ENCODE data around the gene CAPN2.

CAPN2 gene

GRCh38 chr1:223763881-223764280 is 51.5 kb downstream of the CAPN2 start:
- no peak for DNase-seq

DNA sequence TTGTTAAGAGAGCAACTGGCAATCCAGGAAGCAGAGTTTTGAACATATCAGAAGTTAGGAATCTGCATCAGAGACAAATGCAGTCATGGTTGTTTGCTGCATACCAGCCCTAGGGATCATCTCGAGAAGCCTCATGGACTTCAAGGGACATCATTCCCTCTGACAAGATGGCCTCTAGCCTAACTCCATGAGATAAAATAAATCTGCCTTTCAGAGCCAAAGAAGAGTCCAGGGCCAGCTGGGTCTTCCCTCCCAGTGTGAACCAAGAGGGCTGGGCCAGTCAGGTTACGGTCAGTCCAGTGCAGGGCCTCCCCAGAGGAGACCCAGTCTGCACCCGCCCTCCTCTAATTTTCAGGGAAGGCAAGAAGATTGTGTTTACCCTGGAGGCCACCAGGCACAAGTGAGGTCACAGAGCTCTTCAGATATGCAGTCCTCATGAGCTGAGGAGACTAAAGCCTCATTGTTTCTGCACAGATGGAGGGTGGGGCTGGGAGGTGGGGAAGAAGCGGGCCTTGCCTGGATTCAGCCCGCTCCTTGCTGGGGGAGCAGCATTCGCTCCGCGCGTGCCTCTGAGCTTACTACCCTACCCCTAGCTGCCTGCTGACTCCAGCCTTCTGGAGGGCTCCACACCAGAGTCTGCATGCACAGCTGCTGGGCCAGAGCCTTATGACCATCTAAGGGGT is 52.8 kb downstream of the CAPN2 start:
- no peak for DNase-seq

DNA sequence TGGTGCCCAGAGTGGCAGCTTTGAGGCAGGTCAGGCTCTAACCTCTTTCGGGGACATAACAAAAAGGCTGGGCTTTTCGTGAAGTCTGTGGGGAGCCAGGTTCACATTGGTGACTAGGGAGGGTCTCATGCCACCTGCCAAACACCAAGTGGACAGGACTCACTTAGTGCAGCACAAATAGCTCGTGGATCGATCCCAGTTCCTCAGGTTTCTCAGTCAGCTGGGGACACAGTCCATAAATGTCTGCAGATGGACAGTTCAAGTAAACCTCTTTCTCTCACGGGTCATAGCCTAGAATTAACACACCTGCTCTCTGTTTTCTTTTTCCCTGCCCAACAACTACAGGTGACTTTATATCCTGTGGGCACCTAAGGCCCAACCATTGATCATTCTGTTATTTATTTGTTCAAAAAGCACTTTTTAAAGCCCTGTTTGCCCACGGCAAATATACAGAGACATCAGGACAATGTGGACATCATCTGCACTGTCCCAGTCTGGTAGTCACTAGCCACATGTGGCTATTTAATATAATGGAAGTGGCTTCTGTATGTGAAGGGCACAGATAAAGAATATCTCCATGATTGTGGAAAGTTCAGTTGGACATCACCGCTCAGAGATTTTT is 53.5 kb downstream of the CAPN2 start:
- no peak for DNase-seq

DNA sequence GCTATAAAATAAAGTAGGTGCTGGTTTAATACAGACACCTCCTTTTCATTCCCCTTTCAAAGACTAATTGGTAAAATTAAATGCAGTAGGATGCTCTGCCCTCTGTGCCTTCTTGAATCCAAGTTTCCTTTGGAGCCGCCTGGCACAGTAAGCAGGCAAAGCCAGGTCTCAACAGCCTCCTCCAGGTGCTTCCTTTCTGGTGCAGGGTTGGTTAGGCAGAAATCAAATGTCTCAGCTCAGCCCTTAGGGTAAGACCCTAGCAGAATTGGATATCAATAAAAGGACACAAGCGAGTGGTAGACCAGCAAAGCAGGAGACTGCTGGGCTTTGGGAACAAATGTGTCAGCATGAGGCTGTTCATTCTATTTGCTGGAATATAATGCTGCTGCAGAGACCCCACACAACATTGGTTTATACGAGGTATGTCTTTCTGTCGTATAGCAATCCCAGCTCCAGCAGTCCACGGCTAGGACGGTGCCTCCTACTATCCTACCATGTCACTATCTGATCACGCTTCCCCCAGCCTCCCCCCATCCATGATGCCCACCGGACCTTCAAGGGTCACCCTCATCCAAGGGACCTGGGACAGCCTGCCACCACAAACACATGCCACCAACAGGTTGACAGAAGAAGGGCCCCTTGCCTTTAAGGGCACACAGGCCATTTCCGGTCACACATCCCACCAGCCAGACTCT is 58.4 kb downstream of the CAPN2 start:
- DNase-seq: no peak

DNA sequence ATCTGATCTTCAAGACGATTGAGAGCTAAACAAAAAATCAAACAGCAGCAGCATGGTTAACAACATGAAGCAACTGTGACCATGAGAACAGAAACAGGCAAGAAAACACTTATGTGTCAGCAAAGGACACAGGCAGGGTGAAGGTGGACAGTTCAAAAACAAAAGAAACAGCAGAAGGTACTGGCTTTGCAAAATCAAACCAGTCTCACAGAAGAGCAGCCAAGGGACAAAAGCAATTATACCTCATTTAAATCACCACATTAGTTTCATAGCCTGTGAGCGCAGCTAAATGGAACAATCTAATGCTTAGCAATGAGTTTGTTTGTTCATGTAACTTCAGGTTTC is 59.1 kb downstream of the CAPN2 start:
- DNase-seq: no peak

GRCh38 chr1:223771814-223772770 is 59.8 kb downstream of the CAPN2 start:
- no peak for DNase-seq

DNA sequence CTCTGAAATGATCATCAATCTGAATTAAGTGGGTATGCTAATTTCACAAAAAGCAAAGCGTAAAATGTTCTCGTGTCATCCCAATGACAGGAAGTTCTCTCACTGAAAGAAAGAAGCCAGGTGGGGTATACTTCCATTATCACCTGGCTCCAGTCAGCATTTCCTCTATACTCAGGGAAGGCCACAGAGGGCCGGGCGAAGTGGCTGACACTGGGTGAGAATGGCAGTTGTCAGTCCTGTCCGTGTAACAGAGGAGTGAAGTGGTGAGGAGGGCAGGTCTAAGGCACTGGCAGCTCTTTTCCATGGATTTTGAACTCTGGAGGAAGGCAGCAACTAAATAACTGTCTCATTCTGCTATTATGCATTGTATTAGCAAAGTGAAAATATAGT is 60.4 kb downstream of the CAPN2 start:
- no peak for DNase-seq

- no peak for DNase-seq
Observed at GRCh38 chr1:223774134-223774814, 61.9 kb downstream of the CAPN2 start.

DNA sequence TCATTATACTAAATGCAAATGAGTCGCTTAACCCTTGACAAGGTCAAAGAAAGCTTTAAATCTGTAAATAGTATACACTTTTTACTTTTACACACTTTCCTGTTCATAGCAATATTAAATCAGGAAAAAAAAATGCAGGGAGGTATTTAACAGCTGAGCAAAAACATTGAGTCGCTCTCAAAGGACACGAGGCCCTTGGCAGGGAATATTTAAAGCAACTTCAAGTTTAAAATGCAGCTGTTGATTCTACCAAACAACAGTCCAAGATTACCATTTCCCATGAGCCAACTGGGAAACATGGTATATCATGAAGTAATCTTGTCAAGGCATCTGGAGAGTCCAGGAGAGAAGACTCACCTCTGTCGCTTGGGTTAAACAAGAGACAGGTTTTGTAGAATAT is 62.7 kb downstream of the CAPN2 start:
- DNase-seq: no peak

GRCh38 chr1:223775711-223776074 is 63.4 kb downstream of the CAPN2 start:
- DNase-seq: no peak

DNA sequence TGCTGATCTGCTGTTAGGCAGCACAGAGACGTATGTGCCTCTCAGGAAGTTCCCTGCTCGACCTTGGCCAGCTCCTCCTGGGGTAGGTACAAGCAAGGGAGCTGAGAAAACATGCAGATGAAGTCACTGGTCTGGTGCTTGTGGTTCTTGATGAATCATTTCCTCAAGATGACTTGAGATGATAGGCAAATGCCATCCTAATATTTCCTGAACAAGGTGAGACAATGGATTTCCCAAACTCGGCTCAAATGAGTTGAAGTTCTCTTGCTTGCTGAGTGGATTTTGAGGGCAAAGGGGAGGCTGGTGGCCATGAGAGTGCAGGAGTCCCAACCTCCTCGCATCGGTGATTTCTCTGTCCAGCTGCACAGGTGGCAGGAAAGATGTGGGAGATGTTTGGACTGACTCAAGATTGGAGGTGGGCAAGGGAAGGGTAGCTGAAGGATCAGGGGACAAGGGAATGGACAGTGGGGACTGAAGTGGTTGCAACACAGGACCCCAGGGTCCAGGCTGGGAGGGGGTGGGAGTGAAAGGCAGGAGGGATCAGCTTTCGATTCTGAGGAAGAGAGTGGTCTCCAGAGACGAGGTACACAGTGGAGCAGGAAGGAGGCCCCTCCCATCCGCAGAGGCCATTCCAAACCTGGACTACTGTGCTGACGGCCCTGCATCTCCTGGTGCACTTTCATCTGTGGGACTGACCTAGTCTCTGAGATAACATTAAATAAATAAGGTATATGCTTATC is 63.9 kb downstream of the CAPN2 start:
- DNase-seq: no peak

DNA sequence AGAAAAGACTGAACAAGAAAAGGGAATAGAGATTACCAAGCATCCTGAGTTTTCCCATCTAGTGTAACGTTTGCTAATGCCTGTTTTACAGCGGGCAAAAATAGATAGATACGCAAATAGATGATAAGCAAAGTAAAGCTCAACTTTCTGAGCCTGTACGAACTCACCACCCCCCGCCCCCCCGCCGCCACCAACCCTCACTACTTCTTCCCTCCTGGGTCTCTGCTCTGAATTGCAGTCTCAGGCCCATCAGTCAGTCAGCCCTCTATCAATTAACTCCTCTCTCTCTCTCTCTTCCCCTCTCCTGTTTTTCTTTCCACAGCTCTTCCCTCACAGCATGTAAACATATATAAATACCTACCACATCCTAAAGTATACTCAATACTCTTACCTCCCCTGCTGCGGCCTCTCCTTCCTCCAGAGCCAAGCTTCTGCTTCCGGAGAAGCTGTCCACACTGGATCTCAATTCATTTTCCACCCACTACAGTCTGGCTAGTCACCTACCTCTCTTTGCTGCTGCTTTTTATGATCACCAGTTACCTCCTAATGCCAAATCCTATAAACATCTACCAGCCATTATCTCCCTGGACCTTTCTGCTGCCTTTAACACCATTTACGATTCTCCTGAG is 64.6 kb downstream of the CAPN2 start:
- no peak for DNase-seq

DNA sequence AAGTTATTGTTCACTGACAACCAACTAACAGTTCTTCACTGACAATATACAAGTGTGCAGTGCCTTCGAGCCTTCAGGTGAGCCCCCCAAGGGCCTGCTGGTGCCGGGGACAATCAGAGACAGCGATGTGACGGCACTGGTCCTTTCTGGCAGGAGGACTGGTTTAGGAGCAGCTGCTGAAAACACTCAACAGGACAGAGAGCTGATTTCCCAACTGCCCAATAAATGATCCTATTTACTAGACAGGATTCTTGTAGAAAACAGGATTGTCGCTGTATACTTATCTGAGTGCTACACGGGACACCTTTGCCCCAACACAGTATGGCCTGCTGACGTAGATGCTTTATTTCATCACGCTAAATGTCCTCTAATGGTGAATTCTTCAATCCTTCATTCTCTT is 68.0 kb downstream of the CAPN2 start:
- no peak for DNase-seq

DNA sequence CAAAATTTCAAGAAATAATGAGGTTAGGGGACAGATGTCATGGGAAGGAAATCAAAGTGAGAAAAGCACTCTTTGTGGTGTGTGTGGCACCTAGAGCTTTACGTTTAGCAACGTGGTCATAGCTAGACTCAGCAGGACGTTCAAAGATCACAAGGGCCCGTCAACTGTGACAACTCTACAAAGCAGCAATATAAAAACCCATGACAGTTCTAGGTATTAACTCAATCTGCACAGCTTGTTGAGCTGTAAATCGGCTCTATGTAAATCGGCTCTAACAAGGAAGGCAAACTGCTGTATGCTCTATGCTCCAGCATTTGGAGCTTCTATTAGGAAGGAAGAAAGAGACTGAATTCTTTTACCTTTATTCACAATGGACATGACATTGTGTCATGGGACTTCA is 68.6 kb downstream of the CAPN2 start:
- no peak for DNase-seq

- no peak for DNase-seq
Observed at GRCh38 chr1:223783676-223784075, 71.3 kb downstream of the CAPN2 start.

GRCh38 chr1:223784541-223784940 is 72.2 kb downstream of the CAPN2 start:
- DNase-seq: no peak

GRCh38 chr1:223785808-223786207 is 73.5 kb downstream of the CAPN2 start:
- DNase-seq: no peak

DNA sequence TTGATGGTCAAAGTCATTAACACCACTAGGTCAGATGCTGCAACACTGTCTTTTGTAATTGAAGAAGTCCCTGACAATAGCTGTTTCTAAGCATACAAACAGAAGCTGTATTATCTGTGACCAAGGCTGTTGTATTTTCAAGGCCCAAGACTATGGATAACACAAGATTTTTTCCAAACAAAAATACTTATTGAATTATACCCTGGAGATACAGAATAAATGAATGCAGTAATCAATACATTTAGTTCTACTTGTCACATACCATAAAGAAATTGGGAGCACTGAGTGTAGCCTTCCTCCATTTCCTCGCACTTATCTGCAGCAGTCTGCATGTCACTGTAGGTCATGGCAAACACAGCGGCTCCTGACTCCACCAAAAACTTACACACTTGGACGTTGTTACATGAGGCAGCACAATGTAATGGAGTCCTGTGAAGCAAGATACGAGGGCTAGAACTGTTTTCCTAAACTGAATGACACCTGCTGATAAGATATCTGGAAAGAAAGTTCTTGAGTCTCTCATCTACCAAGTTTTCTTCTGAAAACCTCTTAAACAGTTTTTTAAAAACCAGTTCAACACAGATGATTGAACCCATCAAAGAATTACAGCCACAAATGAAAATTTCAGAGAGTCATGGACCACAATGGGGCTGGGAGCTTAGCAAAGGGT is 76.5 kb downstream of the CAPN2 start:
- no peak for DNase-seq

DNA sequence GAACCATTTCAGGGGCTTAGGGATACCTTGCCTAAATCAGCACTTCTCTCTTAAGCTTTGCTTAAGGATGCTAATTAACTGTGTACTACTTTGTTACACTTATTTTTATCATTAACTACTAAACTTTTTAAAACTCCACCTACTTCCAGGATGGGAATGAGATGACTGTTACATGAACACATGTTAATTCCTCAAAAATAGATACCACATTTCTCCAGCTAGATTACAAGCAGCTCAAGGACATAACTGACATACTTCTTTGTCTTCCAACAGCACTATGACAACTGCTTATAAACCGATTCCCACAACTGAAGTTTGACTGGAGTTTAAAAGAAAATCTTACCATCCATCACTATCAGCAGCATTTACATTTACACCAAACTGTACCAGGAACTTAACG is 79.7 kb downstream of the CAPN2 start:
- DNase-seq: no peak

DNA sequence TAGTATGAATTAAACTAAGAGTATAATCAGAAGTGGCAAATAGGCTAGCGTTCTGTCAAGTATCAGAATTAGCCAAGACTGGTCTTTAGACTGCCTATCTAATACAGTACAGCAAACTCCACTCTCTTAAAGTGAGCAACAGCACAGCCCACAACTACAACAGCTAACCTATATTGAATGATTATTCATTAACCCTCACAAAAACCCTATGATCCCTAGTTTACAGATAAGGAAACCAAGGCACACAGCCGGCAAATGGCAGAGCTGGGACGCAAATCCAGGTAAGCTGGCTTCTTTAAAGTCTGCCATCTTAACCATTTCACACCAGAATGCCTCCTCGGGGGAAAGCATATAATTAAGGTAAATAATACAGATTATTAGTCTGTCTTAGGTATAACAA is 81.4 kb downstream of the CAPN2 start:
- no peak for DNase-seq

Measured in activated CD4-positive, alpha-beta T cell treated with anti-CD3 and anti-CD28 coated beads for 1 hour (primary cell).